Esophagus squamous epithelium (tissue), 5 donors: ENCODE results near the gene NDN. TPM values are rescaled to one million over a fixed set of nuclear protein-coding genes. Genes with fewer than 3 reads are reported as not detected.

Source experiments
- DNase-seq: peaks from one replicate; lab custom pipeline; 2025; lab: John Stamatoyannopoulos, UW
- H3K27ac ChIP-seq, 4 donors: fragments of 200-600 bp; sonication (generic); one replicate each; pipeline ENCODE4 v1.5.1; 2016 to 2019; ENCODE audit warnings: mild to moderate bottlenecking in 1 of 4
- H3K27me3 ChIP-seq, 4 donors: fragments of 200-600 bp; sonication (generic); 1 replicate in 3 of 4; 2 replicates in 1 of 4; pipeline versions ENCODE4 v1.5.1 to v1.6.0; 2017 to 2021; ENCODE audit warnings: antibody characterized with exemption in 1 of 4
- H3K36me3 ChIP-seq, 3 donors: fragments of 200-600 bp; sonication (generic); one replicate each; pipeline ENCODE4 v1.5.1; 2016 to 2019
- H3K4me1 ChIP-seq, 3 donors: fragments of 200-600 bp; sonication (generic); one replicate each; pipeline ENCODE4 v1.5.1; 2017 to 2019
- H3K4me3 ChIP-seq, 4 donors: fragments of 200-600 bp; sonication (generic); 1 replicate in 3 of 4; 2 replicates in 1 of 4; pipeline ENCODE4 v1.5.1; 2016 to 2019; ENCODE audit warnings: mild to moderate bottlenecking in 2 of 4, moderate library complexity in 1 of 4
- H3K9me3 ChIP-seq, 3 donors: fragments of 200-600 bp; sonication (generic); one replicate each; pipeline ENCODE4 v1.5.1; 2016 to 2019
- CTCF ChIP-seq, 6 experiments: fragments of 450-650 bp in 4 of 6; fragments of 200-600 bp in 2 of 6; sonication (generic) in 2 of 6; IDR thresholded peaks; one replicate each; pipeline ENCODE4 v1.5.1; 2016 to 2019; ENCODE audit warnings: antibody characterized with exemption in 6 of 6, mild to moderate bottlenecking in 4 of 6, moderate library complexity in 4 of 6
- POLR2A ChIP-seq, 4 donors: fragments of 450-650 bp; IDR thresholded peaks; one replicate each; pipeline ENCODE4 v1.6.1; 2017; ENCODE audit warnings: antibody characterized with exemption in 4 of 4, mild to moderate bottlenecking in 4 of 4, moderate library complexity in 3 of 4
- WGBS, 2 donors: methylation state at CpG; one replicate each; pipeline ENCODE4 v1.1.5; 2018; 5-methylcytosine and 5-hydroxymethylcytosine counted together
- intact Hi-C: fragments of 100-400 bp; cut with DNase I; formaldehyde crosslinking; loops from one replicate; pipeline ENCODE4 v1.15.0; 2022
- total RNA-seq, 4 donors: library from RNA; depleted of rRNA; stranded (reverse); fragments of >200 nt; gene quantifications; one replicate each; pipeline ENCODE4 v1.1.0, GENCODE V29; 2016
- donor health status: DM: yes; HTN: yes; CAD: no.

NDN gene
- total RNA-seq, 4 donors from 2014 or later = 10.5 to 41.0 (median 32.3) TPM

- TF ChIP-seq CTCF (IDR thresholded peaks at IDR 0.05) (no peak), POLR2A (IDR thresholded peaks at IDR 0.05) (no peak)
- Histone ChIP-seq H3K27ac (no peak overlapping the region), H3K36me3 (no peaks in the 10 kb centered on the region), H3K4me3 (no peak overlapping the region), H3K27me3 (peaks cover 0 to 39% (median 0%) of the 10 kb centered on the region in 4 donors), H3K9me3 (no peaks in the 10 kb centered on the region), H3K4me1 (peaks cover 0 to 5% (median 0%) of the 10 kb centered on the region in 3 donors)
- intact Hi-C loops = no loop called here
- DNase-seq = no peak
- no CpG with 5 or more reads among the region's 13 CpGs for whole genome bisulfite sequencing, 2 donors
Observed at GRCh38 chr15:23644829-23645228, 42.3 kb downstream of the NDN start.

GRCh38 chr15:23642413-23643044 lies 44.6 kb downstream of the NDN start:
- H3K4me1 ChIP-seq = peaks cover 0 to 5% (median 0%) of the 10 kb centered on the region in 3 donors
- H3K9me3 ChIP-seq = no peaks in the 10 kb centered on the region
- no peak for DNase-seq
- WGBS, 2 donors = 17 to 20% methylated on average over 13 of the region's 13 CpGs
- intact Hi-C loops = no loop called here
- no peaks in the 10 kb centered on the region for H3K36me3 ChIP-seq
- TF ChIP-seq CTCF (IDR thresholded peaks at IDR 0.05) (peak; percentile 44 to 80 (median 74)), POLR2A (IDR thresholded peaks at IDR 0.05) (no peak)
- no peak overlapping the region for H3K4me3 ChIP-seq
- H3K27ac ChIP-seq = no peak overlapping the region
- peaks cover 0 to 23% (median 0%) of the 10 kb centered on the region in 4 donors for H3K27me3 ChIP-seq

Other genes with a start within 250 kb of the NDN start
- not detected for gene GOLGA6L2, start 240.1 kb downstream of the NDN start, total RNA-seq
- 1 to 10 TPM; 2.2 to 6.7 (median 4.1) TPM for gene MKRN3, start 121.6 kb downstream of the NDN start, total RNA-seq
- under 1 TPM in 3 of 4 donors, not detected in 1; 0.04 to 0.19 (median 0.06) TPM for gene MAGEL2, start 39.4 kb downstream of the NDN start, total RNA-seq